Ishikawa (cell line): Measurements from ENCODE around the gene SBF2.

Source experiments
- CEBPB ChIP-seq: IDR thresholded peaks from 2 replicates; pipeline ENCODE4 v1.6.1; 2012
- CREB1 ChIP-seq: IDR thresholded peaks from 2 replicates; pipeline ENCODE4 v1.6.1; 2012; ENCODE audit warnings: low read depth
- EGR1 ChIP-seq: IDR thresholded peaks from 2 replicates; pipeline ENCODE4 v1.6.1; 2012
- EP300 ChIP-seq: IDR thresholded peaks from 2 replicates; pipeline ENCODE4 v1.6.1; 2012; ENCODE audit warnings: borderline replicate concordance
- FOXM1 ChIP-seq: IDR thresholded peaks from 2 replicates; pipeline ENCODE4 v1.6.1; 2012; ENCODE audit warnings: low read depth, borderline replicate concordance
- RAD21 ChIP-seq: IDR thresholded peaks from 2 replicates; pipeline ENCODE4 v1.6.1; 2012; ENCODE audit warnings: low read depth
- TAF1 ChIP-seq: IDR thresholded peaks from 2 replicates; pipeline ENCODE4 v1.6.1; 2012; ENCODE audit warnings: low read depth, mild to moderate bottlenecking
- TCF12 ChIP-seq: IDR thresholded peaks from 2 replicates; pipeline ENCODE4 v1.6.1; 2012; ENCODE audit warnings: low read depth
- TEAD4 ChIP-seq: IDR thresholded peaks from 2 replicates; pipeline ENCODE4 v1.6.1; 2012
- YY1 ChIP-seq: IDR thresholded peaks from 2 replicates; pipeline ENCODE4 v1.6.1; 2012; ENCODE audit warnings: low read depth
- ZBTB7A ChIP-seq: IDR thresholded peaks from 2 replicates; pipeline ENCODE4 v1.6.1; 2012; ENCODE audit warnings: low read depth
- TF ChIP-seq, protein P1 (sequence below): IDR thresholded peaks from 2 replicates; pipeline ENCODE4 v1.6.1; 2012; ENCODE audit warnings: low read depth, mild to moderate bottlenecking
- TF ChIP-seq, protein P2 (sequence below): IDR thresholded peaks from 2 replicates; pipeline ENCODE4 v1.6.1; 2012
- TF ChIP-seq, protein P3 (sequence below): IDR thresholded peaks from 2 replicates; pipeline ENCODE4 v1.6.1; 2012

GRCh38 chr11:9823439-9823838, 470.6 kb downstream of the SBF2 start:
- TF ChIP-seq, protein P1, sequence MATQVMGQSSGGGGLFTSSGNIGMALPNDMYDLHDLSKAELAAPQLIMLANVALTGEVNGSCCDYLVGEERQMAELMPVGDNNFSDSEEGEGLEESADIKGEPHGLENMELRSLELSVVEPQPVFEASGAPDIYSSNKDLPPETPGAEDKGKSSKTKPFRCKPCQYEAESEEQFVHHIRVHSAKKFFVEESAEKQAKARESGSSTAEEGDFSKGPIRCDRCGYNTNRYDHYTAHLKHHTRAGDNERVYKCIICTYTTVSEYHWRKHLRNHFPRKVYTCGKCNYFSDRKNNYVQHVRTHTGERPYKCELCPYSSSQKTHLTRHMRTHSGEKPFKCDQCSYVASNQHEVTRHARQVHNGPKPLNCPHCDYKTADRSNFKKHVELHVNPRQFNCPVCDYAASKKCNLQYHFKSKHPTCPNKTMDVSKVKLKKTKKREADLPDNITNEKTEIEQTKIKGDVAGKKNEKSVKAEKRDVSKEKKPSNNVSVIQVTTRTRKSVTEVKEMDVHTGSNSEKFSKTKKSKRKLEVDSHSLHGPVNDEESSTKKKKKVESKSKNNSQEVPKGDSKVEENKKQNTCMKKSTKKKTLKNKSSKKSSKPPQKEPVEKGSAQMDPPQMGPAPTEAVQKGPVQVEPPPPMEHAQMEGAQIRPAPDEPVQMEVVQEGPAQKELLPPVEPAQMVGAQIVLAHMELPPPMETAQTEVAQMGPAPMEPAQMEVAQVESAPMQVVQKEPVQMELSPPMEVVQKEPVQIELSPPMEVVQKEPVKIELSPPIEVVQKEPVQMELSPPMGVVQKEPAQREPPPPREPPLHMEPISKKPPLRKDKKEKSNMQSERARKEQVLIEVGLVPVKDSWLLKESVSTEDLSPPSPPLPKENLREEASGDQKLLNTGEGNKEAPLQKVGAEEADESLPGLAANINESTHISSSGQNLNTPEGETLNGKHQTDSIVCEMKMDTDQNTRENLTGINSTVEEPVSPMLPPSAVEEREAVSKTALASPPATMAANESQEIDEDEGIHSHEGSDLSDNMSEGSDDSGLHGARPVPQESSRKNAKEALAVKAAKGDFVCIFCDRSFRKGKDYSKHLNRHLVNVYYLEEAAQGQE: no peak
- no peak for TF ChIP-seq YY1
- no peak for TF ChIP-seq TCF12
- no peak for TF ChIP-seq RAD21
- TF ChIP-seq CEBPB: no peak
- TF ChIP-seq TEAD4: no peak
- no peak for TF ChIP-seq TAF1
- no peak for TF ChIP-seq EGR1
- TF ChIP-seq, protein P2, sequence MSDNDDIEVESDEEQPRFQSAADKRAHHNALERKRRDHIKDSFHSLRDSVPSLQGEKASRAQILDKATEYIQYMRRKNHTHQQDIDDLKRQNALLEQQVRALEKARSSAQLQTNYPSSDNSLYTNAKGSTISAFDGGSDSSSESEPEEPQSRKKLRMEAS: no peak
- no peak for TF ChIP-seq CREB1
- TF ChIP-seq EP300: no peak
- TF ChIP-seq, protein P3, sequence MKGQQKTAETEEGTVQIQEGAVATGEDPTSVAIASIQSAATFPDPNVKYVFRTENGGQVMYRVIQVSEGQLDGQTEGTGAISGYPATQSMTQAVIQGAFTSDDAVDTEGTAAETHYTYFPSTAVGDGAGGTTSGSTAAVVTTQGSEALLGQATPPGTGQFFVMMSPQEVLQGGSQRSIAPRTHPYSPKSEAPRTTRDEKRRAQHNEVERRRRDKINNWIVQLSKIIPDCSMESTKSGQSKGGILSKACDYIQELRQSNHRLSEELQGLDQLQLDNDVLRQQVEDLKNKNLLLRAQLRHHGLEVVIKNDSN: no peak
- no peak for TF ChIP-seq ZBTB7A
- TF ChIP-seq FOXM1: no peak
